Measurements from ENCODE around the gene GOSR1.

- TF ChIP-seq CTCF (conservative IDR thresholded peaks at IDR 0.05 in 1 of 2, IDR thresholded peaks at IDR 0.05 in 1 of 2; ENCODE audit: extremely low read depth in 1 of 2, insufficient read depth in 1 of 2, low read depth in 1 of 2, low read length in 2 of 2) (no peak), EZH2 (IDR thresholded peaks at IDR 0.05; ENCODE audit: borderline replicate concordance, low read length) (no peak)
These were observed 26.4 kb downstream of the GOSR1 start for GRCh38 chr17:30503558-30503957.

Data from mammary epithelial cell (primary cell).